KMS-11 (cell line): ENCODE results near the gene CST6.

ENCODE experiments used
- H2AFZ ChIP-seq: fragments of 200-600 bp; sonication (generic); 2 replicates; pipeline ENCODE4 v1.6.1; 2016; ENCODE audit warnings: antibody characterized with exemption, mixed run types, low read depth
- H3K27ac ChIP-seq: fragments of 200-600 bp; sonication (generic); 2 replicates; pipeline ENCODE4 v1.6.1; 2016; ENCODE audit warnings: mild to moderate bottlenecking, mixed run types
- H3K27me3 ChIP-seq: fragments of 200-600 bp; sonication (generic); 2 replicates; pipeline ENCODE4 v1.6.1; 2017; ENCODE audit warnings: mild to moderate bottlenecking, low read depth, mixed run types, moderate library complexity; ENCODE audit not compliant: insufficient read depth
- H3K36me3 ChIP-seq: fragments of 200-600 bp; sonication (generic); 2 replicates; pipeline ENCODE4 v1.6.1; 2017; ENCODE audit warnings: mild to moderate bottlenecking, mixed run types; ENCODE audit not compliant: insufficient read depth
- H3K4me1 ChIP-seq: fragments of 200-600 bp; sonication (generic); 2 replicates; pipeline ENCODE4 v1.6.1; 2016; ENCODE audit warnings: mild to moderate bottlenecking, low read depth, mixed run types; ENCODE audit not compliant: poor library complexity, severe bottlenecking
- H3K4me2 ChIP-seq: fragments of 200-600 bp; sonication (generic); 2 replicates; pipeline ENCODE4 v1.7.0; 2016; ENCODE audit warnings: mild to moderate bottlenecking, mixed run types
- H3K4me3 ChIP-seq: fragments of 200-600 bp; sonication (generic); IDR thresholded peaks from 2 replicates; pipeline ENCODE4 v1.6.1; 2017; ENCODE audit warnings: low read depth, low read length, mixed read lengths; ENCODE audit not compliant: insufficient read depth
- H3K79me2 ChIP-seq: fragments of 200-600 bp; sonication (generic); 2 replicates; pipeline ENCODE4 v1.6.1; 2016; ENCODE audit warnings: low read depth, mixed run types; ENCODE audit not compliant: insufficient read depth
- H3K9ac ChIP-seq: fragments of 200-600 bp; sonication (generic); 2 replicates; pipeline ENCODE4 v1.6.1; 2016; ENCODE audit warnings: mild to moderate bottlenecking, mixed run types
- H4K20me1 ChIP-seq: fragments of 200-600 bp; sonication (generic); 2 replicates; pipeline ENCODE4 v1.6.1; 2016; ENCODE audit warnings: mild to moderate bottlenecking, mixed run types; ENCODE audit not compliant: insufficient read depth
- CTCF ChIP-seq: fragments of 200-600 bp; sonication (generic); conservative IDR thresholded peaks from 2 replicates; pipeline ENCODE4 v1.6.1; 2017; ENCODE audit warnings: low read depth, mild to moderate bottlenecking, antibody characterized with exemption, low read length, moderate library complexity, mixed read lengths

Gene CST6

GRCh38 chr11:66004186-66004585 lies 7.6 kb upstream of the CST6 start:
- Histone ChIP-seq H4K20me1 (no peaks in the 10 kb centered on the region), H3K4me2 (no peak overlapping the region)

GRCh38 chr11:66006134-66006890 lies 5.5 kb upstream of the CST6 start:
- H2AFZ ChIP-seq = no peak overlapping the region
- H4K20me1 ChIP-seq = no peaks in the 10 kb centered on the region
- H3K4me2 ChIP-seq = no peak overlapping the region
- 0 out of 2 replicates have a peak, but pooled peaks cover 5% of the 10 kb centered on the region for H3K36me3 ChIP-seq
- TF ChIP-seq CTCF = no peak
- H3K27ac ChIP-seq = no peak overlapping the region
- H3K27me3 ChIP-seq = no peaks in the 10 kb centered on the region
- H3K4me1 ChIP-seq = peaks cover 18% of the 10 kb centered on the region
- no peak overlapping the region for H3K4me3 ChIP-seq
- no peak overlapping the region for H3K9ac ChIP-seq
- H3K79me2 ChIP-seq = peaks cover 14% of the 10 kb centered on the region

More at GRCh38 chr11:66004186-66004585, 7.6 kb upstream of the CST6 start:
- Histone ChIP-seq H3K36me3 (0 out of 2 replicates have a peak, but pooled peaks cover 5% of the 10 kb centered on the region), H3K4me1 (peaks cover 23% of the 10 kb centered on the region), H3K9ac (no peak overlapping the region), H3K79me2 (peaks cover 27% of the 10 kb centered on the region), H3K27me3 (no peaks in the 10 kb centered on the region), H3K27ac (no peak overlapping the region), H2AFZ (no peak overlapping the region), H3K4me3 (no peak overlapping the region)
- TF ChIP-seq CTCF = no peak

GRCh38 chr11:66006891-66007176 lies 5.0 kb upstream of the CST6 start:
- no peak for TF ChIP-seq CTCF
- Histone ChIP-seq H3K27ac (no peak overlapping the region), H3K27me3 (no peaks in the 10 kb centered on the region), H3K4me2 (no peak overlapping the region), H3K4me3 (no peak overlapping the region), H2AFZ (no peak overlapping the region), H4K20me1 (no peaks in the 10 kb centered on the region), H3K36me3 (0 out of 2 replicates have a peak, but pooled peaks cover 5% of the 10 kb centered on the region), H3K79me2 (peaks cover 9% of the 10 kb centered on the region), H3K4me1 (peaks cover 18% of the 10 kb centered on the region), H3K9ac (no peak overlapping the region)

GRCh38 chr11:66007201-66007634 lies 4.6 kb upstream of the CST6 start:
- H3K27me3 ChIP-seq = no peaks in the 10 kb centered on the region
- H3K4me3 ChIP-seq = no peak overlapping the region
- H2AFZ ChIP-seq = no peak overlapping the region
- H3K9ac ChIP-seq = no peak overlapping the region
- peaks cover 18% of the 10 kb centered on the region for H3K4me1 ChIP-seq
- no peak for TF ChIP-seq CTCF
- H3K79me2 ChIP-seq = peaks cover 8% of the 10 kb centered on the region; the same call in 1 of the 2 replicates
- H3K36me3 ChIP-seq = 0 out of 2 replicates have a peak, but pooled peaks cover 5% of the 10 kb centered on the region
- no peaks in the 10 kb centered on the region for H4K20me1 ChIP-seq
- no peak overlapping the region for H3K27ac ChIP-seq
- H3K4me2 ChIP-seq = no peak overlapping the region
